Body of pancreas (tissue), 4 donors: ENCODE results near the gene EWSR1.
A peak's percentile ranks its signal among the peaks of the same experiment; 100 is the strongest.

Source experiments
- CTCF ChIP-seq, 7 experiments: fragments of 450-650 bp in 4 of 7; fragments of 200-600 bp in 3 of 7; sonication (generic) in 3 of 7; IDR thresholded peaks; one replicate each; pipeline ENCODE4 v1.5.1; 2016 to 2019; ENCODE audit warnings: antibody characterized with exemption in 7 of 7
- POLR2A ChIP-seq, 3 donors: fragments of 450-650 bp; IDR thresholded peaks; one replicate each; pipeline ENCODE4 v1.6.1; 2016; ENCODE audit warnings: antibody characterized with exemption in 3 of 3, mild to moderate bottlenecking in 2 of 3

- TF ChIP-seq CTCF (IDR thresholded peaks at IDR 0.05) (peak in 6 of 7 experiments; percentile 19 to 53 (median 47)), POLR2A (IDR thresholded peaks at IDR 0.05) (no peak)
Measured at GRCh38 chr22:29313126-29313575, 45.1 kb downstream of the EWSR1 start.
